22Rv1 (cell line): Measurements from ENCODE around the gene MAD1L1.

ENCODE experiments used
- H3K27ac ChIP-seq: fragments of 450-650 bp; 2 replicates; pipeline ENCODE4 v1.5.1; 2017
- CTCF ChIP-seq: fragments of 450-650 bp; IDR thresholded peaks from 2 replicates; pipeline ENCODE4 v1.5.1; 2017; ENCODE audit warnings: mild to moderate bottlenecking
- ZFX ChIP-seq: fragments of 450-650 bp; IDR thresholded peaks from 2 replicates; pipeline ENCODE4 v1.6.1; 2017; ENCODE audit warnings: antibody characterized with exemption, borderline replicate concordance

The MAD1L1 gene

GRCh38 chr7:2141021-2141410 lies 91.7 kb downstream of the MAD1L1 start:
- no peak overlapping the region for H3K27ac ChIP-seq
- no peak for TF ChIP-seq ZFX
- no peak for TF ChIP-seq CTCF

GRCh38 chr7:2140216-2141020 lies 92.3 kb downstream of the MAD1L1 start:
- H3K27ac ChIP-seq, result no peak overlapping the region
- TF ChIP-seq CTCF (no peak), ZFX (no peak)

DNA sequence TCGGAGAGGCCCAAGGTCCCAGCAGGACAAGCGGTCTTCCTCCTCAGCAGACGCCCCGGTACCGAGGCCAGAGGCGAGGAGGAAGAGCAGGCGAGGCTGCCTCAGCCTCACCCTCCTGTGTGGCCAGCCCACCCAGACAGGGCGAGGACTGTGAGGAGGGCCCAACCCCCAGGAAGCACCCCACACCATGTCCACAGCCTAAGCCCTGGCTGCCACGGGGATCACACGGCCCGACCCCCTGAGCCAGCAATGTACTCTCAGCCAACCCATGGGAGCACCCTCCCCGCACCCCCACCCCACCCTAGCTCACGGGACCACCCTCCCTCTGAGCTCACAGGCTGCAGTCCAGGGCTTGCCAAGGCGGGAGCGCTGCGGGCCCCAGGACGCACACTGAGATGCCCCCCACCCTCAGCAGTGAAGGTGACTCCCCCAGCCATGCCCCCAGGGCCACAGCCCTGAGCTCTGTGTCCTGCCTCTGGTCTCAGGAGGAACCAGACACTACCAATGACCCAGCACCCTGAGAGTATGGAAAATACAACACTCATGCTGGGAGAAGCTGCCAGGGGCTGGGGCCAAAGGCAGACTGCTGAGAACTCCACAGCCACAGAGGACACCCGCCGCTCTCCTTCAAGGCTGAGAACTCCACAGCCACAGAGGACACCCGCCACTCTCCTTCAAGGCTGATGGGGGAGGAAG lies 93.6 kb downstream of the MAD1L1 start:
- no peak overlapping the region for H3K27ac ChIP-seq

DNA sequence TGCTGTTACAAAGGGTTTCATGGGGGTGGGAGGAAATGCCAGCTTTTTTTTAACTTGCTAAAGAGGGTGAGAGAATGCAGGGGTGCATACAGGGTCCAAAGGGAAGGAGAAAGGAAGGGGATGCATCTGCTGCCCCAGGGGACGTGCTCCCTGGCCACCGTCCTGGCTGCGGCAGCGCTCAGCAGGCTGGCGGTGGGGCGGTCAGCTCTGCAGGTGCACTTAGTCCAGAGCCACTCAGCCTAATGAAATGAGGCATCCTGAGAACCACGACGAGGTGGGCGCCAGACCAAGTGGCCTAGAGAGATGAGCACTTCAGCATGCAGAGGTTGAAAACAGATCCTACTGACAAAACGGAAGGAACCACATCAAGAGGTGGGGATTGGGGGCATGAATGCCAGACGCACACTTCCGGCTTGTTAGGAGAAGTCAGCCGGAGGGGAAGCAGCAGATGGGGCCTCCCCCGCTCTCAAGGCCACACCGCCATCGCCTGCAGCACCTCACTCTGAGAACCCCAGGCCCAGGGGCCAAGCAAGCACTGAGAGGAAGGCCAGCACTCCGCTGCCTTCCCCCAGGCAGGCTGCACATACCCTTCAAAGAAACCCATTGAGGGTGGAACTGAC lies 94.5 kb downstream of the MAD1L1 start:
- TF ChIP-seq ZFX, result no peak
- TF ChIP-seq CTCF, result no peak
- no peak overlapping the region for H3K27ac ChIP-seq

More for the DNA sequence above, 93.6 kb downstream of the MAD1L1 start:
- TF ChIP-seq ZFX, result no peak
- no peak for TF ChIP-seq CTCF

GRCh38 chr7:2134740-2135139 lies 98.0 kb downstream of the MAD1L1 start:
- no peak overlapping the region for H3K27ac ChIP-seq
- TF ChIP-seq CTCF (no peak), ZFX (no peak)

- no peak for TF ChIP-seq CTCF
- TF ChIP-seq ZFX, result no peak
- H3K27ac ChIP-seq, result no peak overlapping the region
These were observed 100.5 kb downstream of the MAD1L1 start for GRCh38 chr7:2132243-2132642.

- no peak overlapping the region for H3K27ac ChIP-seq
- no peak for TF ChIP-seq CTCF
- TF ChIP-seq ZFX, result no peak
These were observed 100.9 kb downstream of the MAD1L1 start for GRCh38 chr7:2131800-2132199.
